ENCODE data around the gene SORBS1.

GRCh38 chr10:95328013-95328412 is 233.2 kb downstream of the SORBS1 start:
- TF ChIP-seq CTCF (conservative IDR thresholded peaks at IDR 0.05; ENCODE audit: low read length) (no peak), EZH2phosphoT487 (IDR thresholded peaks at IDR 0.05; ENCODE audit: borderline replicate concordance, low read depth, low read length) (no peak)
